GM12878 (cell line): Measurements from ENCODE around the gene NAV3. TPM values are rescaled to one million over a fixed set of nuclear protein-coding genes. Genes with fewer than 3 reads are reported as not detected.

Source experiments
- ATAC-seq: fragments of 200-7000 bp; cut with Tn5 transposase; 3 replicates; pipeline ENCODE4 v1.9.1; 2020; ENCODE audit warnings: mild to moderate bottlenecking, moderate library complexity
- BruUV-seq: library from RNA; stranded (reverse); fragments of 400-500 nt; replicated peaks from 2 replicates; lab custom pipeline; 2021; lab: Mats Ljungman, UMichigan
- CTCF ChIA-PET: fragments of 300-600 bp; sonication (Branson Sonifier 250); formaldehyde crosslinking; extraction: SDS; loops from one replicate; lab custom pipeline; 2021; ENCODE audit warnings: inconsistent platforms; lab: Yijun Ruan, JAX
- POLR2A ChIA-PET: fragments of 350-600 bp; formaldehyde crosslinking; extraction: SDS; loops from one replicate; lab custom pipeline; 2021; ENCODE audit warnings: inconsistent platforms; lab: Charles Lee
- RAD21 ChIA-PET: fragments of 300-600 bp; sonication (Branson Sonifier 250); formaldehyde crosslinking; loops from one replicate; lab custom pipeline; 2023; ENCODE audit warnings: antibody characterized with exemption; ENCODE audit not compliant: unreplicated experiment; lab: Charles Lee
- SMC1A ChIA-PET: fragments of 300-600 bp; sonication (Branson Sonifier 250); formaldehyde crosslinking; loops from one replicate; lab custom pipeline; 2023; ENCODE audit not compliant: unreplicated experiment, uncharacterized antibody; lab: Charles Lee
- DNase-seq: peaks from one replicate; pipeline ENCODE4 v3.0.0-alpha.2; 2011; ENCODE audit warnings: low read depth, low spot score
- FAIRE-seq: peaks from 3 replicates; lab custom pipeline; 2011; peaks lifted over from hg19 to GRCh38; lab: Jason Lieb, UNC
- H2AFZ ChIP-seq: 2 replicates; pipeline ENCODE4 v1.6.0; 2011; ENCODE audit warnings: low read depth, low read length, control low read depth; ENCODE audit not compliant: control insufficient read depth
- H3K27ac ChIP-seq: 2 replicates; pipeline ENCODE4 v1.5.1; 2011; ENCODE audit warnings: control low read depth; ENCODE audit not compliant: control insufficient read depth, insufficient read depth
- H3K27me3 ChIP-seq, 2 experiments: replicated peaks in 1 of 2; 2 replicates each; pipeline versions ENCODE4 v1.6.0 to v1.6.1; 2011; ENCODE audit warnings: low read length in 1 of 2; ENCODE audit not compliant: control insufficient read depth in 2 of 2, insufficient read depth in 2 of 2
- H3K36me3 ChIP-seq, 2 experiments: 2 replicates each; pipeline ENCODE4 v1.5.1; 2011; ENCODE audit warnings: low read length in 1 of 2; ENCODE audit not compliant: control insufficient read depth in 2 of 2, insufficient read depth in 2 of 2
- H3K4me1 ChIP-seq: 2 replicates; pipeline ENCODE4 v1.6.1; 2011; ENCODE audit warnings: mild to moderate bottlenecking, low read length, moderate library complexity, mixed read lengths; ENCODE audit not compliant: control insufficient read depth, insufficient read depth
- H3K4me2 ChIP-seq: 2 replicates; pipeline ENCODE4 v1.6.0; 2011; ENCODE audit warnings: control low read depth; ENCODE audit not compliant: control insufficient read depth, insufficient read depth
- H3K4me3 ChIP-seq: fragments of 200-600 bp; sonication (generic); 2 replicates; pipeline ENCODE4 v1.5.1; 2016
- H3K79me2 ChIP-seq: 2 replicates; pipeline ENCODE4 v1.6.0; 2011; ENCODE audit warnings: low read length; ENCODE audit not compliant: control insufficient read depth, insufficient read depth
- H3K9ac ChIP-seq: 2 replicates; pipeline ENCODE4 v1.8.0; 2011; ENCODE audit warnings: low read length, control low read depth, mixed read lengths; ENCODE audit not compliant: control insufficient read depth, insufficient read depth
- H3K9me3 ChIP-seq: replicated peaks from 3 replicates; pipeline ENCODE4 v1.5.1; 2011; ENCODE audit warnings: mild to moderate bottlenecking, low read length; ENCODE audit not compliant: control insufficient read depth, insufficient read depth
- H4K20me1 ChIP-seq: 2 replicates; pipeline ENCODE4 v1.6.0; 2011; ENCODE audit not compliant: control insufficient read depth, insufficient read depth
- CBFB ChIP-seq: IDR thresholded peaks from 2 replicates; pipeline ENCODE4 v1.6.1; 2016; ENCODE audit warnings: antibody characterized with exemption, low read depth
- CBX3 ChIP-seq: fragments of 200-600 bp; sonication (generic); IDR thresholded peaks from 2 replicates; pipeline ENCODE4 v1.6.1; 2016; ENCODE audit warnings: low read depth, borderline replicate concordance
- CHD2 ChIP-seq: IDR thresholded peaks from 2 replicates; pipeline ENCODE4 v1.6.1; 2011; ENCODE audit warnings: low read depth, low read length, improper control_type of control experiment, borderline replicate concordance
- NR2C2 ChIP-seq: IDR thresholded peaks from 2 replicates; pipeline ENCODE4 v1.6.1; 2011; ENCODE audit warnings: borderline replicate concordance, low read depth; ENCODE audit not compliant: control insufficient read depth, insufficient read length
- RAD21 ChIP-seq: IDR thresholded peaks from 2 replicates; pipeline ENCODE4 v1.6.1; 2011; ENCODE audit warnings: mild to moderate bottlenecking, low read depth, low read length, moderate library complexity; ENCODE audit not compliant: insufficient read depth
- RELB ChIP-seq: fragments of 450-650 bp; IDR thresholded peaks from 2 replicates; pipeline ENCODE4 v1.6.1; 2017; ENCODE audit warnings: low read depth, mild to moderate bottlenecking, moderate library complexity
- SIX5 ChIP-seq: IDR thresholded peaks from 2 replicates; pipeline ENCODE4 v1.6.1; 2011; ENCODE audit warnings: mild to moderate bottlenecking, low read depth, low read length, moderate library complexity; ENCODE audit not compliant: severe bottlenecking
- SMC3 ChIP-seq: IDR thresholded peaks from 2 replicates; pipeline ENCODE4 v1.6.1; 2011; ENCODE audit warnings: low read length, improper control_type of control experiment, borderline replicate concordance
- SUZ12 ChIP-seq: fragments of 200-600 bp; sonication (generic); IDR thresholded peaks from one replicate; pipeline ENCODE4 v1.6.1; 2018; ENCODE audit warnings: antibody characterized with exemption, mild to moderate bottlenecking; ENCODE audit not compliant: unreplicated experiment
- YY1 ChIP-seq: IDR thresholded peaks from 2 replicates; pipeline ENCODE4 v1.6.1; 2011; ENCODE audit warnings: low read depth, mild to moderate bottlenecking, low read length
- ZNF622 ChIP-seq: fragments of 450-650 bp; IDR thresholded peaks from 2 replicates; pipeline ENCODE4 v1.6.1; 2017; ENCODE audit warnings: mild to moderate bottlenecking, inconsistent platforms
- WGBS: methylation state at CpG from one replicate; pipeline ENCODE4 v1.1.6; 2016; ENCODE audit warnings: low lambda C conversion rate; ENCODE audit not compliant: insufficient replicate concordance, insufficient coverage; ENCODE audit errors: missing lambda C conversion rate; 5-methylcytosine and 5-hydroxymethylcytosine counted together
- in situ Hi-C: fragments of 300-500 bp; cut with MboI; formaldehyde crosslinking; loops from 9 replicates; pipeline ENCODE4 v1.14.3; 2018; ENCODE audit warnings: mixed read lengths
- intact Hi-C: fragments of 100-400 bp; cut with micrococcal nuclease; formaldehyde crosslinking; loops from one replicate; pipeline ENCODE4 v1.14.2; 2022; ENCODE audit not compliant: unreplicated experiment
- polyA plus RNA-seq, 11 experiments: library from polyadenylated mRNA; depleted of rRNA in 4 of 11; unstranded in 6 of 11; stranded (reverse) in 5 of 11; fragments of >200 nt; fragmentation: Nextera tagmentation in 4 of 11; fragmentation: Illumina TruSeq in 1 of 11; extraction: Ambion mirVana in 4 of 11; extraction: Trizol in 1 of 11; gene quantifications; 1 replicate in 1 of 11; 2 replicates in 10 of 11; pipeline versions ENCODE4 v1.2.1 to v1.2.3, GENCODE V29; 2011 to 2016; ENCODE audit warnings: inconsistent platforms in 2 of 11, missing spikeins in 2 of 11, low read depth in 1 of 11
- total RNA-seq, 4 experiments: library from RNA; depleted of rRNA in 3 of 4; stranded (reverse); fragments of >200 nt in 3 of 4; fragmentation: Illumina TruSeq in 1 of 4; extraction: Trizol in 1 of 4; gene quantifications; 2 replicates each; pipeline versions ENCODE4 v1.2.1 to v1.2.3, GENCODE V29; 2013 to 2021
- TF ChIP-seq, protein P1 (sequence below), 3 experiments: IDR thresholded peaks in 2 of 3; conservative IDR thresholded peaks in 1 of 3; 2 replicates each; pipeline ENCODE4 v1.5.1; 2011; ENCODE audit warnings: low read depth in 3 of 3, low read length in 3 of 3, mild to moderate bottlenecking in 3 of 3, control low read depth in 2 of 3, moderate library complexity in 2 of 3, inconsistent platforms in 1 of 3, mixed read lengths in 1 of 3; ENCODE audit not compliant: control insufficient read depth in 2 of 3, insufficient read depth in 1 of 3; ENCODE audit errors: extremely low read depth in 1 of 3

Gene NAV3
- total and polyA plus RNA-seq, 10 of the 15 experiments (the other 5 are each of a cell fraction or from before 2014, with no cell fraction given), result 0.05 to 0.51 (median 0.22) TPM; not detected in 1

GRCh38 chr12:78229591-78230101 is 399.0 kb downstream of the NAV3 start:
- no peak overlapping the region for H3K4me2 ChIP-seq
- FAIRE-seq (peak; percentile 93), ATAC-seq (peak; percentile 91), DNase-seq (peak; percentile 21)
- TF ChIP-seq SMC3 (peak; percentile 60; the same call in 1 of the 2 replicates), ZNF622 (no peak), CHD2 (no peak), CBFB (no peak), YY1 (peak; percentile 92), RAD21 (peak; percentile 74), NR2C2 (no peak), CBX3 (no peak), SUZ12 (no peak), RELB (no peak), SIX5 (no peak)
- TF ChIP-seq, protein P1, sequence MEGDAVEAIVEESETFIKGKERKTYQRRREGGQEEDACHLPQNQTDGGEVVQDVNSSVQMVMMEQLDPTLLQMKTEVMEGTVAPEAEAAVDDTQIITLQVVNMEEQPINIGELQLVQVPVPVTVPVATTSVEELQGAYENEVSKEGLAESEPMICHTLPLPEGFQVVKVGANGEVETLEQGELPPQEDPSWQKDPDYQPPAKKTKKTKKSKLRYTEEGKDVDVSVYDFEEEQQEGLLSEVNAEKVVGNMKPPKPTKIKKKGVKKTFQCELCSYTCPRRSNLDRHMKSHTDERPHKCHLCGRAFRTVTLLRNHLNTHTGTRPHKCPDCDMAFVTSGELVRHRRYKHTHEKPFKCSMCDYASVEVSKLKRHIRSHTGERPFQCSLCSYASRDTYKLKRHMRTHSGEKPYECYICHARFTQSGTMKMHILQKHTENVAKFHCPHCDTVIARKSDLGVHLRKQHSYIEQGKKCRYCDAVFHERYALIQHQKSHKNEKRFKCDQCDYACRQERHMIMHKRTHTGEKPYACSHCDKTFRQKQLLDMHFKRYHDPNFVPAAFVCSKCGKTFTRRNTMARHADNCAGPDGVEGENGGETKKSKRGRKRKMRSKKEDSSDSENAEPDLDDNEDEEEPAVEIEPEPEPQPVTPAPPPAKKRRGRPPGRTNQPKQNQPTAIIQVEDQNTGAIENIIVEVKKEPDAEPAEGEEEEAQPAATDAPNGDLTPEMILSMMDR (IDR thresholded peaks at IDR 0.05 in 2 of 3, conservative IDR thresholded peaks at IDR 0.05 in 1 of 3; ENCODE audit: control insufficient read depth in 2 of 3, extremely low read depth in 1 of 3, insufficient read depth in 1 of 3, low read depth in 3 of 3, low read length in 3 of 3), result peak; percentile 66 to 80 (median 76)
- CTCF ChIA-PET, result interaction anchor here (0.6 to 1.6 kb wide), 8 partner anchors 11 to 1123 kb away, joined by 3 to 6 read pairs (median 4); no protein-coding TSS in a partner anchor
- intact Hi-C loops (loop anchor here (5.0 kb wide), 2 partner anchors 97 to 943 kb away; no protein-coding TSS in a partner anchor), in situ Hi-C loops (no loop called here)
- no peak overlapping the region for H3K27ac ChIP-seq
- H3K9ac ChIP-seq, result no peak overlapping the region
- peak overlapping the region; percentile 70 for H2AFZ ChIP-seq
- 43% methylated on average over 4 of the region's 4 CpGs for WGBS
- H3K4me3 ChIP-seq, result no peak overlapping the region
- BruUV-seq, result no TSS peak
- H3K36me3 ChIP-seq, result no peaks in the 10 kb centered on the region
- POLR2A ChIA-PET, result no interaction called here
- H3K4me1 ChIP-seq, result no peaks in the 10 kb centered on the region
- H3K27me3 ChIP-seq, result no peaks in the 10 kb centered on the region
- H4K20me1 ChIP-seq, result no peaks in the 10 kb centered on the region
- RAD21 ChIA-PET, result interaction anchor here (0.6 to 0.8 kb wide), 2 partner anchors 764 to 945 kb away, joined by 3 to 4 read pairs; no protein-coding TSS in a partner anchor
- no peaks in the 10 kb centered on the region; the same call in 2 of the 3 replicates for H3K9me3 ChIP-seq
- SMC1A ChIA-PET, result interaction anchor here (0.6 to 0.9 kb wide), 3 partner anchors 52 to 945 kb away, joined by 3 read pairs; no protein-coding TSS in a partner anchor
- no peaks in the 10 kb centered on the region for H3K79me2 ChIP-seq
